Liver (tissue), 9 donors: ENCODE results near the gene RAB43. TPM values are rescaled to one million over a fixed set of nuclear protein-coding genes. Genes with fewer than 3 reads are reported as not detected.

Experiments used
- DNase-seq: peaks from one replicate; pipeline ENCODE4 v3.0.0-alpha.2; 2017; ENCODE audit warnings: low spot score
- H3K27ac ChIP-seq, 2 donors: one replicate each; pipeline ENCODE4 v1.7.0; 2013; ENCODE audit warnings: inconsistent platforms in 2 of 2, low read length in 2 of 2, control low read depth in 1 of 2, low read depth in 1 of 2, mild to moderate bottlenecking in 1 of 2
- H3K27me3 ChIP-seq, 4 donors: one replicate each; pipeline versions ENCODE4 v1.6.1 to v1.7.0; 2013; ENCODE audit warnings: low read length in 3 of 4, inconsistent platforms in 1 of 4, mild to moderate bottlenecking in 1 of 4, moderate library complexity in 1 of 4; ENCODE audit not compliant: control insufficient read depth in 4 of 4, insufficient read depth in 4 of 4
- H3K36me3 ChIP-seq, 4 donors: one replicate each; pipeline versions ENCODE4 v1.6.1 to v1.7.0; 2013; ENCODE audit warnings: low read length in 3 of 4, mild to moderate bottlenecking in 3 of 4, low read depth in 1 of 4, moderate library complexity in 1 of 4; ENCODE audit not compliant: control insufficient read depth in 4 of 4, insufficient read depth in 3 of 4
- H3K4me1 ChIP-seq, 4 donors: one replicate each; pipeline versions ENCODE4 v1.6.1 to v1.7.0; 2013; ENCODE audit warnings: low read length in 3 of 4, mild to moderate bottlenecking in 3 of 4, moderate library complexity in 1 of 4; ENCODE audit not compliant: control insufficient read depth in 4 of 4, insufficient read depth in 4 of 4
- H3K4me3 ChIP-seq, 3 donors: one replicate each; pipeline versions ENCODE4 v1.6.1 to v1.7.0; 2013; ENCODE audit warnings: low read length in 3 of 3, control low read depth in 1 of 3, low read depth in 1 of 3, mild to moderate bottlenecking in 1 of 3
- H3K9ac ChIP-seq, 2 donors: one replicate each; pipeline ENCODE4 v1.7.0; 2013; ENCODE audit warnings: low read length in 2 of 2, mild to moderate bottlenecking in 2 of 2, moderate library complexity in 2 of 2, control low read depth in 1 of 2, low read depth in 1 of 2
- H3K9me3 ChIP-seq, 4 donors: one replicate each; pipeline versions ENCODE4 v1.6.1 to v1.7.0; 2013; ENCODE audit warnings: low read length in 3 of 4; ENCODE audit not compliant: control insufficient read depth in 4 of 4
- EGR1 ChIP-seq, 2 donors: IDR thresholded peaks; 2 replicates each; pipeline ENCODE4 v1.6.1; 2016 to 2018; ENCODE audit warnings: antibody characterized with exemption in 2 of 2, low read depth in 2 of 2
- FOXA1 ChIP-seq: IDR thresholded peaks from 2 replicates; pipeline ENCODE4 v1.6.1; 2016; ENCODE audit warnings: antibody characterized with exemption
- FOXA2 ChIP-seq: IDR thresholded peaks from 2 replicates; pipeline ENCODE4 v1.6.1; 2016; ENCODE audit warnings: antibody characterized with exemption
- GABPA ChIP-seq, 2 donors: IDR thresholded peaks in 1 of 2; conservative IDR thresholded peaks in 1 of 2; 2 replicates each; pipeline ENCODE4 v1.6.1; 2016; ENCODE audit warnings: antibody characterized with exemption in 2 of 2, mild to moderate bottlenecking in 1 of 2, moderate library complexity in 1 of 2
- HNF4A ChIP-seq, 2 donors: conservative IDR thresholded peaks; 2 replicates each; pipeline ENCODE4 v1.6.1; 2016; ENCODE audit warnings: antibody characterized with exemption in 2 of 2, mild to moderate bottlenecking in 2 of 2
- HNF4G ChIP-seq: IDR thresholded peaks from 2 replicates; pipeline ENCODE4 v1.6.1; 2016; ENCODE audit warnings: antibody characterized with exemption
- JUND ChIP-seq, 2 donors: IDR thresholded peaks; 2 replicates each; pipeline ENCODE4 v1.6.1; 2016; ENCODE audit warnings: antibody characterized with exemption in 2 of 2
- NR2F2 ChIP-seq: IDR thresholded peaks from 2 replicates; pipeline ENCODE4 v1.6.1; 2016; ENCODE audit warnings: antibody characterized with exemption
- RAD21 ChIP-seq, 2 donors: IDR thresholded peaks; 2 replicates each; pipeline ENCODE4 v1.6.1; 2016; ENCODE audit warnings: antibody characterized with exemption in 2 of 2, mild to moderate bottlenecking in 2 of 2
- RXRA ChIP-seq, 2 donors: IDR thresholded peaks; 2 replicates each; pipeline ENCODE4 v1.6.1; 2017 to 2018; ENCODE audit warnings: antibody characterized with exemption in 2 of 2, mild to moderate bottlenecking in 1 of 2
- TAF1 ChIP-seq: conservative IDR thresholded peaks from 2 replicates; pipeline ENCODE4 v1.6.1; 2016; ENCODE audit warnings: antibody characterized with exemption, mild to moderate bottlenecking
- YY1 ChIP-seq: IDR thresholded peaks from 2 replicates; pipeline ENCODE4 v1.6.1; 2016; ENCODE audit warnings: antibody characterized with exemption, mild to moderate bottlenecking
- WGBS: extraction: QIAGEN DNeasy Blood & Tissue Kit; methylation state at CpG from one replicate; pipeline ENCODE4 v1.1.7; 2013; 5-methylcytosine and 5-hydroxymethylcytosine counted together
- polyA plus RNA-seq, 2 donors: library from polyadenylated mRNA; stranded (reverse) in 1 of 2; unstranded in 1 of 2; fragments of 200-250 nt in 1 of 2; fragments of >200 nt in 1 of 2; fragmentation: Nextera tagmentation in 1 of 2; extraction: Ambion mirVana in 1 of 2; gene quantifications; one replicate each; pipeline versions ENCODE4 v1.2.1 to v1.2.3, GENCODE V29; 2013 to 2015
- total RNA-seq, 2 donors: library from RNA; depleted of rRNA; stranded (reverse); fragments of >200 nt; gene quantifications; one replicate each; pipeline ENCODE4 v1.2.3, GENCODE V29; 2014
- TF ChIP-seq, protein P1 (sequence below): IDR thresholded peaks from 2 replicates; pipeline ENCODE4 v1.6.1; 2016; ENCODE audit warnings: antibody characterized with exemption, mild to moderate bottlenecking
- TF ChIP-seq, protein P2 (sequence below): IDR thresholded peaks from 2 replicates; pipeline ENCODE4 v1.6.1; 2016; ENCODE audit warnings: antibody characterized with exemption
- TF ChIP-seq, protein P3 (sequence below): IDR thresholded peaks from 2 replicates; pipeline ENCODE4 v1.6.1; 2016; ENCODE audit warnings: antibody characterized with exemption
- TF ChIP-seq, protein P4 (sequence below): fragments of 150-350 bp; IDR thresholded peaks from 2 replicates; pipeline ENCODE4 v1.5.1; 2017; ENCODE audit warnings: improper control_type of control experiment, low read depth, low read length; ENCODE audit not compliant: missing input control
- TF ChIP-seq, protein P5 (sequence below): IDR thresholded peaks from 2 replicates; pipeline ENCODE4 v1.6.1; 2016; ENCODE audit warnings: antibody characterized with exemption
- donor health status: healthy.
- donor health status: healthy.
- donor health status: healthy.
- donor health status: healthy.
- donor health status: healthy.

Gene RAB43
- total and polyA plus RNA-seq, 4 donors: 13.4 to 58.1 (median 26.5) TPM

DNA sequence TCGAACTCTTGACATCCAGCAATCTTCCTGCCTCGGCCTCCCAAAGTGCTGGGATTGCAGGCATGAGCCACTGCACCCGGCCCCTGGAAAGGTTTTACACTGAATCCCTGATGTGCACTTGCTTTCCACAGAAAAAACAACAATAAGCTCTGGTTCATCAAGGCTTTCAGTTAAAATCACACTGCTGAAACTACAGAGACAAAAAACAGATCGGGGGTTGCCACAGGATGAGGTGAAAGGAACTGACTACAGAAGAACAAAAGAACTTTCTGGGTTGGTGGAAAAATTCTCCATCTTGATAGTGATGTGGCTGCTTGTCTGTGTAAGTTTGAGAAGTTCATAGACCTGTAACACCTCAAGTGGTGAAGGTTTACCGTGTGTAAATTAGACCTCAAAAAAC lies 2.9 kb downstream of the RAB43 start:
- Histone ChIP-seq H3K9ac (peak overlapping the region; percentile 69 to 96), H3K36me3 (peaks cover 0 to 10% (median 3%) of the 10 kb centered on the region in 4 donors), H3K27ac (peak overlapping the region; percentile 99 to 100), H3K4me1 (peaks cover 20 to 73% (median 62%) of the 10 kb centered on the region in 4 donors), H3K27me3 (no peaks in the 10 kb centered on the region), H3K9me3 (no peaks in the 10 kb centered on the region), H3K4me3 (peak overlapping the region; percentile 70 to 81 (median 72))
- no peak for DNase-seq
- WGBS: 39% methylated on average over 5 of the region's 5 CpGs
- TF ChIP-seq, protein P1, sequence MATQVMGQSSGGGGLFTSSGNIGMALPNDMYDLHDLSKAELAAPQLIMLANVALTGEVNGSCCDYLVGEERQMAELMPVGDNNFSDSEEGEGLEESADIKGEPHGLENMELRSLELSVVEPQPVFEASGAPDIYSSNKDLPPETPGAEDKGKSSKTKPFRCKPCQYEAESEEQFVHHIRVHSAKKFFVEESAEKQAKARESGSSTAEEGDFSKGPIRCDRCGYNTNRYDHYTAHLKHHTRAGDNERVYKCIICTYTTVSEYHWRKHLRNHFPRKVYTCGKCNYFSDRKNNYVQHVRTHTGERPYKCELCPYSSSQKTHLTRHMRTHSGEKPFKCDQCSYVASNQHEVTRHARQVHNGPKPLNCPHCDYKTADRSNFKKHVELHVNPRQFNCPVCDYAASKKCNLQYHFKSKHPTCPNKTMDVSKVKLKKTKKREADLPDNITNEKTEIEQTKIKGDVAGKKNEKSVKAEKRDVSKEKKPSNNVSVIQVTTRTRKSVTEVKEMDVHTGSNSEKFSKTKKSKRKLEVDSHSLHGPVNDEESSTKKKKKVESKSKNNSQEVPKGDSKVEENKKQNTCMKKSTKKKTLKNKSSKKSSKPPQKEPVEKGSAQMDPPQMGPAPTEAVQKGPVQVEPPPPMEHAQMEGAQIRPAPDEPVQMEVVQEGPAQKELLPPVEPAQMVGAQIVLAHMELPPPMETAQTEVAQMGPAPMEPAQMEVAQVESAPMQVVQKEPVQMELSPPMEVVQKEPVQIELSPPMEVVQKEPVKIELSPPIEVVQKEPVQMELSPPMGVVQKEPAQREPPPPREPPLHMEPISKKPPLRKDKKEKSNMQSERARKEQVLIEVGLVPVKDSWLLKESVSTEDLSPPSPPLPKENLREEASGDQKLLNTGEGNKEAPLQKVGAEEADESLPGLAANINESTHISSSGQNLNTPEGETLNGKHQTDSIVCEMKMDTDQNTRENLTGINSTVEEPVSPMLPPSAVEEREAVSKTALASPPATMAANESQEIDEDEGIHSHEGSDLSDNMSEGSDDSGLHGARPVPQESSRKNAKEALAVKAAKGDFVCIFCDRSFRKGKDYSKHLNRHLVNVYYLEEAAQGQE: no peak
- TF ChIP-seq YY1: peak; percentile 8

DNA sequence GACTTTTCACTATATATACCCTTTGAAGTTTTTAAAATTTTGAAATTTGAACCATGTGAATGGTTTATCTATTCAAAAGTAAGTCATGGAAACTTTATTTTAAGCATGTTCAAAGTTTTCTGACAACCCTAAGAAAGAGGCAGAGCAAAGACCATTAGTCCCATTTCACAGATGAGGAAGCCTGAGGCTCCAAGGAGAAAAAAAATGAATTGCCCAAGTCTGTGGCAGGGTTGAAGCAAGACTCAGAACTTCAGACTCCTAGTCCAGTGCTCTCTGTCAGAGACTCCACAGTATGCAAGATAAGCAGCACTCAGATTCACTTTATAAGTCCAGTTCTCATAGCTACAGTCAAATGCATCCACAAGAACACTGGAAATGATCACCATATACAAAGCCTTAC lies 4.5 kb downstream of the RAB43 start:
- TF ChIP-seq RXRA (IDR thresholded peaks at IDR 0.05): no peak
- TF ChIP-seq FOXA2: no peak
- TF ChIP-seq TAF1: no peak
- TF ChIP-seq NR2F2: no peak
- Histone ChIP-seq H3K27ac (peak overlapping the region; percentile 99 to 100), H3K9ac (no peak overlapping the region), H3K36me3 (peaks cover 0 to 10% (median 5%) of the 10 kb centered on the region in 4 donors), H3K27me3 (no peaks in the 10 kb centered on the region), H3K9me3 (no peaks in the 10 kb centered on the region), H3K4me3 (no peak overlapping the region), H3K4me1 (peaks cover 13 to 68% (median 60%) of the 10 kb centered on the region in 4 donors)
- no peak for DNase-seq

DNA sequence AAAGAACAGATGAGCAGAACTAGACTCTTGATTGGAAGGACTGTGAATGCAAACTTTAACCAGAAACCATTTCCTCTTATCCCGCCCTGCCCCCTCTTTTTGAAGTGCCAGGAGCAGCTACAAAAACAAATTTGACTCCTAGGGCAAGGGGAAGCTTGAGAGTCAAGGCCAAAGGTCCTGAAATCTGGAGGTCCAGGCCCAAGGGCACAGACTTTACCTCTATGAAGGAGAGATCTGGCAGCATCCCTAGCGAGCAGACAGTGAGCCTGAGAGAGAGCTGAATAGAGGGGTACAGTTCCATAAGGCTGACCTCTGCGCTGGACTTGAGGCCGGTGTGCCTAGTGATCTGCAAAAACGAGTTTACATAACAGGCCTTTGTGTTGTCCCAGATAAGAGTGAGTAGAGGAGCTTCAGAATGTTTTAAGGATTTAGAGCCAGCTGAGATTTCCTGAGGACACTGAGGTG lies 5.1 kb downstream of the RAB43 start:
- H3K36me3 ChIP-seq: peaks cover 0 to 10% (median 5%) of the 10 kb centered on the region in 4 donors
- 9% methylated on average over 5 of the region's 5 CpGs for WGBS
- H3K27me3 ChIP-seq: no peaks in the 10 kb centered on the region
- H3K4me3 ChIP-seq: peak overlapping the region in 1 of 3 donors; percentile 15
- peaks cover 11 to 68% (median 61%) of the 10 kb centered on the region in 4 donors for H3K4me1 ChIP-seq
- peak overlapping the region in 1 of 2 donors; percentile 42 for H3K9ac ChIP-seq
- peak overlapping the region; percentile 99 to 100 for H3K27ac ChIP-seq
- no peaks in the 10 kb centered on the region for H3K9me3 ChIP-seq
- peak; percentile 46 for DNase-seq
- peak; percentile 31 to 34 for TF ChIP-seq RAD21 (IDR thresholded peaks at IDR 0.05)
- peak; percentile 67 for TF ChIP-seq YY1
- peak in 1 of 2 donors; percentile 65 for TF ChIP-seq GABPA (IDR thresholded peaks at IDR 0.05 in 1 of 2, conservative IDR thresholded peaks at IDR 0.05 in 1 of 2)
- TF ChIP-seq RXRA (IDR thresholded peaks at IDR 0.05): peak; percentile 94
- TF ChIP-seq, protein P2, sequence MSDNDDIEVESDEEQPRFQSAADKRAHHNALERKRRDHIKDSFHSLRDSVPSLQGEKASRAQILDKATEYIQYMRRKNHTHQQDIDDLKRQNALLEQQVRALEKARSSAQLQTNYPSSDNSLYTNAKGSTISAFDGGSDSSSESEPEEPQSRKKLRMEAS: peak; percentile 96
- TF ChIP-seq FOXA1: peak; percentile 62
- TF ChIP-seq TAF1: no peak
- TF ChIP-seq FOXA2: peak; percentile 17
- TF ChIP-seq JUND (IDR thresholded peaks at IDR 0.05): peak in 1 of 2 donors; percentile 66
- TF ChIP-seq HNF4G: peak; percentile 92
- peak in 1 of 2 donors; percentile 85 for TF ChIP-seq EGR1 (IDR thresholded peaks at IDR 0.05; ENCODE audit: low read depth in 2 of 2)
- TF ChIP-seq, protein P3, sequence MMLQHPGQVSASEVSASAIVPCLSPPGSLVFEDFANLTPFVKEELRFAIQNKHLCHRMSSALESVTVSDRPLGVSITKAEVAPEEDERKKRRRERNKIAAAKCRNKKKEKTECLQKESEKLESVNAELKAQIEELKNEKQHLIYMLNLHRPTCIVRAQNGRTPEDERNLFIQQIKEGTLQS: peak; percentile 29
- peak; percentile 96 for TF ChIP-seq NR2F2
- TF ChIP-seq HNF4A (conservative IDR thresholded peaks at IDR 0.05): peak; percentile 98 to 99
- TF ChIP-seq, protein P4, sequence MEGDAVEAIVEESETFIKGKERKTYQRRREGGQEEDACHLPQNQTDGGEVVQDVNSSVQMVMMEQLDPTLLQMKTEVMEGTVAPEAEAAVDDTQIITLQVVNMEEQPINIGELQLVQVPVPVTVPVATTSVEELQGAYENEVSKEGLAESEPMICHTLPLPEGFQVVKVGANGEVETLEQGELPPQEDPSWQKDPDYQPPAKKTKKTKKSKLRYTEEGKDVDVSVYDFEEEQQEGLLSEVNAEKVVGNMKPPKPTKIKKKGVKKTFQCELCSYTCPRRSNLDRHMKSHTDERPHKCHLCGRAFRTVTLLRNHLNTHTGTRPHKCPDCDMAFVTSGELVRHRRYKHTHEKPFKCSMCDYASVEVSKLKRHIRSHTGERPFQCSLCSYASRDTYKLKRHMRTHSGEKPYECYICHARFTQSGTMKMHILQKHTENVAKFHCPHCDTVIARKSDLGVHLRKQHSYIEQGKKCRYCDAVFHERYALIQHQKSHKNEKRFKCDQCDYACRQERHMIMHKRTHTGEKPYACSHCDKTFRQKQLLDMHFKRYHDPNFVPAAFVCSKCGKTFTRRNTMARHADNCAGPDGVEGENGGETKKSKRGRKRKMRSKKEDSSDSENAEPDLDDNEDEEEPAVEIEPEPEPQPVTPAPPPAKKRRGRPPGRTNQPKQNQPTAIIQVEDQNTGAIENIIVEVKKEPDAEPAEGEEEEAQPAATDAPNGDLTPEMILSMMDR: no peak
- TF ChIP-seq, protein P5, sequence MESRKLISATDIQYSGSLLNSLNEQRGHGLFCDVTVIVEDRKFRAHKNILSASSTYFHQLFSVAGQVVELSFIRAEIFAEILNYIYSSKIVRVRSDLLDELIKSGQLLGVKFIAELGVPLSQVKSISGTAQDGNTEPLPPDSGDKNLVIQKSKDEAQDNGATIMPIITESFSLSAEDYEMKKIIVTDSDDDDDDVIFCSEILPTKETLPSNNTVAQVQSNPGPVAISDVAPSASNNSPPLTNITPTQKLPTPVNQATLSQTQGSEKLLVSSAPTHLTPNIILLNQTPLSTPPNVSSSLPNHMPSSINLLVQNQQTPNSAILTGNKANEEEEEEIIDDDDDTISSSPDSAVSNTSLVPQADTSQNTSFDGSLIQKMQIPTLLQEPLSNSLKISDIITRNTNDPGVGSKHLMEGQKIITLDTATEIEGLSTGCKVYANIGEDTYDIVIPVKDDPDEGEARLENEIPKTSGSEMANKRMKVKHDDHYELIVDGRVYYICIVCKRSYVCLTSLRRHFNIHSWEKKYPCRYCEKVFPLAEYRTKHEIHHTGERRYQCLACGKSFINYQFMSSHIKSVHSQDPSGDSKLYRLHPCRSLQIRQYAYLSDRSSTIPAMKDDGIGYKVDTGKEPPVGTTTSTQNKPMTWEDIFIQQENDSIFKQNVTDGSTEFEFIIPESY: peak; percentile 72
